ENCODE data around the gene IFITM1. TPM values are rescaled to one million over a fixed set of nuclear protein-coding genes. Genes with fewer than 3 reads are reported as not detected.
A peak's percentile ranks its signal among the peaks of the same experiment; 100 is the strongest.

IFITM1 gene
- total and polyA plus RNA-seq, 9 of the 15 experiments (the other 6 are each of a cell fraction or from before 2014, with no cell fraction given) = 691 to 5,579 (median 974) TPM

GRCh38 chr11:335779-336658, 22.2 kb downstream of the IFITM1 start (continued):
- TF ChIP-seq CUX1 (CRISPR knock-in tag; IDR thresholded peaks at IDR 0.05) (no peak), JUND (IDR thresholded peaks at IDR 0.05; ENCODE audit: borderline replicate concordance, low read depth, low read length) (no peak), JUND (tag; IDR thresholded peaks at IDR 0.05; ENCODE audit: borderline replicate concordance, low read depth, low read length) (no peak), BCLAF1 (IDR thresholded peaks at IDR 0.05; ENCODE audit: borderline replicate concordance in 1 of 2, control insufficient read depth in 1 of 2, low read depth in 2 of 2, low read length in 1 of 2) (no peak), FOXA3 (CRISPR knock-in tag; conservative IDR thresholded peaks at IDR 0.05 in 1 of 2, IDR thresholded peaks at IDR 0.05 in 1 of 2) (no peak), TFAP4 (CRISPR knock-in tag; IDR thresholded peaks at IDR 0.05; ENCODE audit: borderline replicate concordance) (peak; percentile 21; the same call in 1 of the 2 replicates), PCBP2 (IDR thresholded peaks at IDR 0.05; ENCODE audit: low read depth, low read length, poor library complexity, severe bottlenecking) (no peak), KAT2B (IDR thresholded peaks at IDR 0.05; ENCODE audit: low read depth, low read length) (no peak), ZNF395 (CRISPR knock-in tag; IDR thresholded peaks at IDR 0.05) (no peak), POLR3A (IDR thresholded peaks at IDR 0.05; ENCODE audit: borderline replicate concordance, extremely low read depth, insufficient read depth, insufficient read length) (no peak)

All from K562 (cell line).